ENCODE results near the gene NMNAT3.

The NMNAT3 gene

GRCh38 chr3:139534992-139535879, 142.5 kb downstream of the NMNAT3 start:
- POLR2A ChIA-PET = no interaction called here
- no peak for TF ChIP-seq CTCF (IDR thresholded peaks at IDR 0.05; ENCODE audit: control extremely low read depth, extremely low read depth, low read depth, missing control alignments)
- no peak for DNase-seq (ENCODE audit: extremely low spot score)
- CTCF ChIA-PET = interaction anchor here (1.0 kb wide), 1 partner anchor 10 kb away, joined by 4 read pairs; no protein-coding TSS in a partner anchor

- POLR2A ChIA-PET = no interaction called here
- TF ChIP-seq CTCF (IDR thresholded peaks at IDR 0.05; ENCODE audit: control extremely low read depth, extremely low read depth, low read depth, missing control alignments) = no peak
- CTCF ChIA-PET = interaction anchor here (1.0 kb wide), 1 partner anchor 10 kb away, joined by 4 read pairs; no protein-coding TSS in a partner anchor
- no peak for DNase-seq (ENCODE audit: extremely low spot score)
Observed at GRCh38 chr3:139534455-139534812, 143.3 kb downstream of the NMNAT3 start.

- no peak for DNase-seq (ENCODE audit: extremely low spot score)
- no peak for TF ChIP-seq CTCF (IDR thresholded peaks at IDR 0.05; ENCODE audit: control extremely low read depth, extremely low read depth, low read depth, missing control alignments)
- ChIA-PET CTCF (interaction anchor here (1.0 kb wide), 1 partner anchor 9 kb away, joined by 4 read pairs; no protein-coding TSS in a partner anchor), POLR2A (no interaction called here)
Observed at GRCh38 chr3:139533781-139534454, 143.9 kb downstream of the NMNAT3 start.

GRCh38 chr3:139532976-139533375, 144.8 kb downstream of the NMNAT3 start:
- no peak for DNase-seq (ENCODE audit: extremely low spot score)
- ChIA-PET POLR2A (no interaction called here), CTCF (interaction anchor here (0.9 kb wide), 1 partner anchor 26 kb away, joined by 3 read pairs; no protein-coding TSS in a partner anchor)
- TF ChIP-seq CTCF (IDR thresholded peaks at IDR 0.05; ENCODE audit: control extremely low read depth, extremely low read depth, low read depth, missing control alignments) = no peak

- no peak for DNase-seq (ENCODE audit: extremely low spot score)
- ChIA-PET POLR2A (no interaction called here), CTCF (no interaction called here)
- no peak for TF ChIP-seq CTCF (IDR thresholded peaks at IDR 0.05; ENCODE audit: control extremely low read depth, extremely low read depth, low read depth, missing control alignments)
Observed at GRCh38 chr3:139530717-139531116, 147.1 kb downstream of the NMNAT3 start.

GRCh38 chr3:139529662-139530061, 148.1 kb downstream of the NMNAT3 start:
- ChIA-PET POLR2A (no interaction called here), CTCF (interaction anchor here (1.5 kb wide), 1 partner anchor 11 kb away, joined by 10 read pairs; no protein-coding TSS in a partner anchor)
- TF ChIP-seq CTCF (IDR thresholded peaks at IDR 0.05; ENCODE audit: control extremely low read depth, extremely low read depth, low read depth, missing control alignments) = no peak
- no peak for DNase-seq (ENCODE audit: extremely low spot score)

Data from GM10248 (cell line).